Prostate gland (tissue), 2 donors: Measurements from ENCODE around the gene UBN1.

Source experiments
- POLR2A ChIP-seq: fragments of 450-650 bp; IDR thresholded peaks from one replicate; pipeline ENCODE4 v1.6.1; 2016; ENCODE audit warnings: antibody characterized with exemption, mild to moderate bottlenecking
- TF ChIP-seq, protein P1 (sequence below), 4 experiments: fragments of 200-600 bp in 2 of 4; fragments of 450-650 bp in 2 of 4; sonication (generic) in 2 of 4; IDR thresholded peaks; 1 replicate in 3 of 4; 2 replicates in 1 of 4; pipeline ENCODE4 v1.5.1; 2016 to 2019; ENCODE audit warnings: antibody characterized with exemption in 4 of 4, mild to moderate bottlenecking in 2 of 4, moderate library complexity in 2 of 4

DNA sequence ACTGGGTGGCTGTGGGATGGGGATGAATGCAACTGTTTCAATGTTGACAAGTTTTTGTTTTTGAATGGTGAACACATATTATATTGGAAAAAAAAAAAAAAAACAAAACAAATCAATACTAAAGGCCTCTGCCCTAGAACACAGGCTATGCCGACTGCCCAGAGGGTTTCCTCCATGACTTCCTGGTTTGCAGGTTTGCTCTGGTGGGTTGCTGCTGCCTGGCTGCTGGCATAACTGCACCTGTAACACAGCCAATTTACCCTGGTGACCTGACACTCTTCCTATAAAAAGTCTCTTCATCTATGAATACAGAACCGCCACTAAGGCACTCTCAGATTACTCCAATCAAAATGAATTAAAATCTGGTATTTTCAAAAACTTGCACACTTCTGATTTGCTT, 10.6 kb upstream of the UBN1 start:
- TF ChIP-seq, protein P1, sequence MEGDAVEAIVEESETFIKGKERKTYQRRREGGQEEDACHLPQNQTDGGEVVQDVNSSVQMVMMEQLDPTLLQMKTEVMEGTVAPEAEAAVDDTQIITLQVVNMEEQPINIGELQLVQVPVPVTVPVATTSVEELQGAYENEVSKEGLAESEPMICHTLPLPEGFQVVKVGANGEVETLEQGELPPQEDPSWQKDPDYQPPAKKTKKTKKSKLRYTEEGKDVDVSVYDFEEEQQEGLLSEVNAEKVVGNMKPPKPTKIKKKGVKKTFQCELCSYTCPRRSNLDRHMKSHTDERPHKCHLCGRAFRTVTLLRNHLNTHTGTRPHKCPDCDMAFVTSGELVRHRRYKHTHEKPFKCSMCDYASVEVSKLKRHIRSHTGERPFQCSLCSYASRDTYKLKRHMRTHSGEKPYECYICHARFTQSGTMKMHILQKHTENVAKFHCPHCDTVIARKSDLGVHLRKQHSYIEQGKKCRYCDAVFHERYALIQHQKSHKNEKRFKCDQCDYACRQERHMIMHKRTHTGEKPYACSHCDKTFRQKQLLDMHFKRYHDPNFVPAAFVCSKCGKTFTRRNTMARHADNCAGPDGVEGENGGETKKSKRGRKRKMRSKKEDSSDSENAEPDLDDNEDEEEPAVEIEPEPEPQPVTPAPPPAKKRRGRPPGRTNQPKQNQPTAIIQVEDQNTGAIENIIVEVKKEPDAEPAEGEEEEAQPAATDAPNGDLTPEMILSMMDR (IDR thresholded peaks at IDR 0.05): no peak
- no peak for TF ChIP-seq POLR2A
